GM19467 (cell line): ENCODE results near the gene CRTAP.
"Not testable (repeated sequence)": the region's sequence is repeated elsewhere in the genome, so short reads cannot be mapped to it uniquely, and the experiment has no call there.

Source experiments
- ATAC-seq: cut with Tn5 transposase; IDR thresholded peaks from one replicate; pipeline ENCODE4 v1.9.1; 2021; ENCODE audit warnings: mild to moderate bottlenecking, moderate library complexity; ENCODE audit not compliant: unreplicated experiment

Gene CRTAP

DNA sequence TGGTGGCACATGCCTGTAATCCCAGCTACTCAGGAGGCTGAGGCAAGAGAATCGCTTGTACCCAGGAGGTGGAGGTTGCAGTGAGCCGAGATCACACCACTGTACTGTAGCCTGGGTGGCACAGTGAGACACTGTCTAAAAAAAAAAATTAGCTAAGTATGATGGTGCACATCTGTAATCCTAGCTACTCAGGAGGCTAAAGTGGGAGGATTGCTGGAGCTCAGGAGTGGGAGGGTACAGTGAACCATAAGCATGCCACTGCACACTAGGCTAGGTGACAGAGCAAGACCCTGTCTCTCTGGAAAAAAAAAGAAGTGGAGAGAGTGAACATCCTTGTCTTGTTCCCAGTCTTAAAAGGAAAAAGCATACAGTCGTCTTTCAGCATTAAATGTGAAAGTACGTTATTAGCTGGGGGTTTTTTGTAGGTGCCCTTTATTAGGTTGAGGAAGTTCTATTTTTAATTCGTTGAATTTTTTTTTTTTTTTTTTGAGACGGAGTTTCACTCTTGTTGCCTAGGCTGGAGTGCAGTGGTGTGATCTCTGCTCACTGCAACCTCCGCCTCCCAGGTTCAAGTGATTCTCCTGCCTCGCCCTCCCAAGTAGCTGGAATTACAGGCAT, 25.3 kb downstream of the CRTAP start:
- not testable (repeated sequence) for ATAC-seq

DNA sequence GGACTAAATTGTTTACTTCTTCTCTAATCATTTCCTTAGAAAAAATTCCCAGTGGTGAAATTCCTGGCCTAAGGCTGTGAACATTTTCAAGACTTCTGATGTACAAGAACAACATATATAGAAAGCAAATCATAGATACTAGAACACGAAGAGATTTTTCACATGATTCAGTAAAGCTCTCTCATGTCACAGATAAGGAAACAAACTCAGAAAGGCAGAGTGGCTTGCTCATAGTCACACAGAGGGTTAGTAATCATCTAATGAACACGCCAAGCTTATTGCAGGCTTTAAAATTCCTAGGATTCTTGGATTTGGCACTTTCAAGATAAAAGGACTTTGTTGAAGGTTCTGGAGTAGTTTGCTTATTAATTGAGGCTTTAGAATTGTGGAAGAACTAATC, 26.2 kb downstream of the CRTAP start:
- ATAC-seq = no peak

- ATAC-seq = no peak
Measured at GRCh38 chr3:33141006-33141405, 27.2 kb downstream of the CRTAP start.

DNA sequence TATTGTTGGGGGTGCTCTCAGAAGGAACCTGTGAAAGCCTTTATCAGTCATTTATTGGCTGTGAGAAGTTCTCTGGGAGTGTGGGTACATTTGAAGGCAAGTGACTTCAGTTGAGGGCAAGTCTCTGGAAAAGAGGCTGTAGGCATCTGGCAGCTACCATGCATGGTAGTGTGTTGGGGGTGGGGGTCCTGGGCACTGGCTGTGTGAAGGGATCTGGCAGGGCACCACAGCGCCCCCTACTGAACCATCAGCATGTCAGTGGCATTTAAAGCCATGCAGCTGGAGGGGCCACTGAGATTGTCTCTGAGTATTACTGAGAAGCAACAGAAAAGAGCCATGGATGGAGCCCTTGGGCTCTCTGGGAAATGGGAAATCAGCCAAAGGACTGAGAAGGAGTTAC, 30.6 kb downstream of the CRTAP start:
- ATAC-seq = no peak

GRCh38 chr3:33145221-33145900, 31.5 kb downstream of the CRTAP start:
- ATAC-seq = no peak

DNA sequence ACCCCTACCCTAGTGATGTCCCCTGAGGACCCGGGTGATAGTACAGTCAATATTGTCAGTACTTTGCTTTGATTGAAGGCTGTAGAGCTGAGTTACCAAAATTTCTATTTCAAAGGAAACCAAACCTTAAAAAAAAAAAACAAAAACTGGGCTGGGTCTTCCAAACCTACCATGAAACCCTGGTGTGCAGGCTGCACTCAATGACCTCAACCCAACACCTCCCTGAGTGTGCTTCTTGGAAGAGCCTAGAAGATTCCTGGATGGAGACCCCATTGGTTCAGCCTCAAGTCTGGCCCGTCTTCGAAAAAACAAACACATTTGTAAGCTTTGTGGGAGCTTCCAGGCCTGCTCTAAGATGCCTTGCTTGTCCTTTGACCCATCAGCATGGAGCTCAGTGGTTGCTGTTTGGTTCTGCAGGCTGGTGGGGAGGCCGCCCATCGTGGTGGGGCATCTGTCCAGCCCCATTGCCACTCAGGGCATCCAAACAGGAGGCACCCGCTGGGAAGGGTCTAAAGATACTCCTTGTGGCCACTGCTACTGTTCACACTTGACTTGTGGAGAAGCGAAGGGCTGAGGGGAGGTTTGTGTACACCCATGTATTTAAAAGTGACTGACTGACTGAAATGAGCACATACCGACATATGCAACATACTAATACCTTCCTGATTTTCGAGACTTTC, 32.2 kb downstream of the CRTAP start:
- no peak for ATAC-seq

GRCh38 chr3:33146791-33147445, 33.1 kb downstream of the CRTAP start:
- ATAC-seq = no peak

DNA sequence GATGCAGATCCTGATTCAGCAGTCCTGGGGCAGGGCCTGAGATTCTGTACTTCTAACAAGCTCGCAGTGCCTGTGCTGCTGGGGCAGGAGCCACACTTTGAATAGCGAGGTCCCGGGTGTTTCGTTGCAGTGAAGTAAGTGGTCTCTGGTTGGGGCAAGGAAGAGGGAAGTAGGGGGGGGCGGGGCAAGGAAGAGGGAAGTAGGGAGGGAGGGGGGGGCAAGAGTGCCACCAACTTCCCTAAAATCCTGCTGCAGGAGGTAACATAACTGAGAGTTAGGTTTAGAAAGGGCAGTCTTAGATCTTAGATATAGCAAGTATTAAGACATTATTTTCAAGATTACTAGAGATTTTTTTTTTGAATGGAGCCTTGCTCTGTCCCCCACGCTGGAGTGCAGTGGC, 35.5 kb downstream of the CRTAP start:
- no peak for ATAC-seq

GRCh38 chr3:33152363-33153360, 38.8 kb downstream of the CRTAP start:
- no peak for ATAC-seq

GRCh38 chr3:33153782-33154181, 40.0 kb downstream of the CRTAP start:
- no peak for ATAC-seq

DNA sequence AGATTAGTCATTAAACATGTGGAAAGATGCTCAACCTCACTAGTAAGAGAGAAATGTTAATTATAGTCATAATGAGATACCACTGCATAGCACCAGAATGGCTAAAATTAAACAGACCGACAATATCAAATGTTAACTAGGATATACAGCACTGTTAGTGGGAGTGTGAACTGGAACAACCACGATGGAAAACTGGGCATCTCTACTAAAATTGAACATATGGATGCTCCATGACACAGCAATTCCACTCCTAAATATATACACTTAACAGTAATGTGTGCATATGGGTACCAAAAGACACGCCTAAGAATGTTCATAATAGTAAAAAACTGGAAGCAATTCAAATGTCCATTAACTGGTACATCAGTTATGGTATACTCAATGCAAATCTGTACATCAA, 41.5 kb downstream of the CRTAP start:
- no peak for ATAC-seq

DNA sequence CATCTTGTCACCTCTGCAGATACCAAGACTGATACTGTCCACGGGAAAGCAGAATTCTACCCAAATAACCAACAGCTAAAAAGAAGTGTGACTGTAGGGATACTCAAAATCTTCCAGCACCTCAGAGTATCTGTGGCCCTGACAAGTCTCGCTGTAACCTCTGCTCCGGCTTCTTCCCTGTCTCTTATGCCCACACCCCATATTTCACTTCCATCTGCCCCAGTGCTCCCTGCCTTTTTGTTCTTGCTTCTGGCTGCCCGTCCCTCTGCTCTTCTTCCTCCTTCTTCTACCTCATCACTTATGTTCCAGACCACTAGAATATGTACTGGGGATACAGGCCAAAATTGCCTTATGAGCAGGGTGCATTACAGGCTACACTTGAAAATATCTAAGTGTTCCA, 45.4 kb downstream of the CRTAP start:
- ATAC-seq = no peak

DNA sequence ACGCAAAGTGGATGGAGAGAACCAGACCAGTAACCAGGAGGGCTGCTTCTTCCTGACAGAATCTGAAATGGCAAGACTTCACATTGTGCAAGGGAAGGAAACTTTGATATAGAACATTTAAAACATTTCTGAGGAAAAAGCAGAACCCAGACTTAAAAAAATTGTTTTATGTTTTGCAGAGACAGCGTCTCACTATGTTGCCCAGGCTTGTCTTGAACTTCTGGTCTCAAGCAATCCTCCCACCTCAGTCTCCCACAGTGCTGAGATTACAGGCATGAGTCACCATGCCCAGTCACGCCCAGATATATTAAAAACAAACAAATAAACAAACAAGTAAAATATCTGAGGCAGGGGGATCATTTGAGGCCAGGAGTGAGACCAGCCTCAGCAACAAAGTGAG, 46.2 kb downstream of the CRTAP start:
- no peak for ATAC-seq

- ATAC-seq = not testable (repeated sequence)
Measured at GRCh38 chr3:33162621-33163020, 48.8 kb downstream of the CRTAP start.

DNA sequence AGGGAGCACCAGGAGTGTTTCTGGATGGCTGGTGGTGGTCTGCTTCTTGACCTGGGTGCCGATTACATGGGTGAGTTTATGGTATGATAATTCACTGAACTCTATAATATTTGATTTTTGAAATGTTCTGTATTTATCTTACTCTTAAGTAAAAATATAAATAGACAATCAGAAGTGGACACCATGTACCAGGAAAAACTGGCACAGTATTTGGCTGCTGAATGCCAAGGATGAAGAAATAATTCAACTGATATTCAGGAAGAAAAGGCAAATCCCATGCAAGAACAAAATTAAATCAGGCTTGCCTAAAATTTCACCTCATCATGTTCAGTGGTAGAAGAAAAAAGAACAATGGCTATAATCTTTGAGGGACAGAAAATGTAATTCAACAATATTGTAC, 51.6 kb downstream of the CRTAP start:
- ATAC-seq = no peak

- no peak for ATAC-seq
Measured at GRCh38 chr3:33166095-33166494, 52.3 kb downstream of the CRTAP start.

DNA sequence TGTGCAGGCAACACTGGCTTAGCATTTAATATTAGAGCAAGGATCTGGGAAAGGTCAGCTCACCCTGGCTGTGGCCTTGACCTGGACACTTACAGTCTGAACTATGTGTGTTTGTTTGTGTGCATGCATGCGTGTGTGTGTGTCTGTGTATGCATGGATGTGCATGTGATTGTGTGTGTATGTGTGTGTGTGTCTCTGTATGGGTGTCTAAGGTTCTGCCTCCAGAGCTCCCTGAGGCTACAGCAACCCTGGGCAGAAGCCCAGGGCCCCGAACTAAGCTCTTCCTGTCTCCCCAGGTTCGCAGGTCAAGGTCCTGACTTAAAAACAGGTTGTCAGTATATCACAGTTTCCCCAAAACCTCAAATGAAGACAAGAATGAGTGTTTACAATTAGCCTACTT, 53.5 kb downstream of the CRTAP start:
- no peak for ATAC-seq

GRCh38 chr3:33167716-33168336, 54.0 kb downstream of the CRTAP start:
- no peak for ATAC-seq

GRCh38 chr3:33170531-33170930, 56.7 kb downstream of the CRTAP start:
- ATAC-seq = no peak

GRCh38 chr3:33171580-33171979, 57.8 kb downstream of the CRTAP start:
- no peak for ATAC-seq
